GM19397 (cell line): ENCODE results near the gene GCN1.

ENCODE experiments used
- ATAC-seq: cut with Tn5 transposase; IDR thresholded peaks from one replicate; pipeline ENCODE4 v1.9.1; 2021; ENCODE audit warnings: mild to moderate bottlenecking, moderate library complexity; ENCODE audit not compliant: unreplicated experiment

GCN1 gene

DNA sequence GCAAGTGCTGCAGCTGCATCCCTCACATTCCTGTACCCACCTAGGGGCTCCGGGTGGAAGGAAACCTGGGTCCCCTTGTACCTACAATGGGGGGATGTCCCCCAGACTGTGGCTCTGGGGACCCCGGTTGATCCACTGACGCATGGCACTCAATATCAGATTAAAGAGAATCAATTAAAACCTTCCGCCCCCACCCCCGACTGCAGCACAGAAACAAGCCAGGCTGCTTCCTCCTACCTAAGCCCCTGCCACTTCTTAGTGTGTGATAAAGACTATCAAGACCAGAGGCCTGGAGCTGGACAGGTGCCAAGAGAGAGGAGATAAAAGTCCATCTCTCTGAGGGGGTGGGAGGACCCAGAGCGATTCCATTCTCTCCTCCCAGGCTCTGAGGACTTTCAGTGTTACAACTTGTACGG is 34.6 kb upstream of the GCN1 start:
- no peak for ATAC-seq

- no peak for ATAC-seq
These were observed 34.0 kb upstream of the GCN1 start for GRCh38 chr12:120228291-120229070.

- ATAC-seq, result no peak
These were observed 33.5 kb upstream of the GCN1 start for GRCh38 chr12:120228041-120228290.

DNA sequence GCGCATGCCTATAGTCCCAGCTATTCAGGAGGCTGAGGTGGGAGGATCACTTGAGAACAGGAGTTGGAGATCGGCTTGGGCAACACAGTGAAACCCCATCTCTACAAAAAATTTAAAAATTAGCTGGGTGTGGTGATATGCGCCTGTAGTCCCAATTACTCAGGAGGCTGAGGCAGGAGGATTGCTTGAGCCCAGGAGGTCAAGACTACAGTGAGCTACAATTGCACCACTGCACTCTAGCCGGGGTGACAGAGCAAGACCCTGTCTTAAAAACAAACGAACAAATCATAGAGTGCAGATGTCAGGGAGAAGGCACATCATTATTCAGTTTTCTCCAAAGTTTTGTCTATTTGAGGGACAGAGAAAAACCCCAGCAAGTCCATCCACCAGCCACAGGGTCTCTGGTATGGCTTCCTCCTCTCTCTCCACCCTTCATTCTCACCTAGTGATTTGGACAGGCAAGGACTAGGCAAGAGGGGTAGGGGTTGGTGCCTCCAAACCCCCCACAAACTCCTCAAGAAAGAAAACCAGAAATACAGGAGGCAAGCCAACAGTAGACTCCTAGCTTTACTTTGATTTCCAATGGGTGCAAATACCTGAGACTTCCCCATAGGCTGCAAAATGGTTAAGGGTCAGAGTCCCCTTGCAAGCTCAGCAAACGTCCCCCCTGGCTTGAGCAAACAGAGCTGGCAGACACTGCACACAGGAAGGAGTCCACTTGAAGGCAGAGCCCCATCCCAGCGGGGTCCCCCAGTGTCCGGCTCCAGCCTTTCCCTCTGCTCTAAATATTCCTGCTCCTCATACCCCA is 32.9 kb upstream of the GCN1 start:
- no peak for ATAC-seq

- ATAC-seq, result no peak
These were observed 31.5 kb upstream of the GCN1 start for GRCh38 chr12:120225852-120226640.

GRCh38 chr12:120225200-120225558 is 30.7 kb upstream of the GCN1 start:
- ATAC-seq, result no peak

DNA sequence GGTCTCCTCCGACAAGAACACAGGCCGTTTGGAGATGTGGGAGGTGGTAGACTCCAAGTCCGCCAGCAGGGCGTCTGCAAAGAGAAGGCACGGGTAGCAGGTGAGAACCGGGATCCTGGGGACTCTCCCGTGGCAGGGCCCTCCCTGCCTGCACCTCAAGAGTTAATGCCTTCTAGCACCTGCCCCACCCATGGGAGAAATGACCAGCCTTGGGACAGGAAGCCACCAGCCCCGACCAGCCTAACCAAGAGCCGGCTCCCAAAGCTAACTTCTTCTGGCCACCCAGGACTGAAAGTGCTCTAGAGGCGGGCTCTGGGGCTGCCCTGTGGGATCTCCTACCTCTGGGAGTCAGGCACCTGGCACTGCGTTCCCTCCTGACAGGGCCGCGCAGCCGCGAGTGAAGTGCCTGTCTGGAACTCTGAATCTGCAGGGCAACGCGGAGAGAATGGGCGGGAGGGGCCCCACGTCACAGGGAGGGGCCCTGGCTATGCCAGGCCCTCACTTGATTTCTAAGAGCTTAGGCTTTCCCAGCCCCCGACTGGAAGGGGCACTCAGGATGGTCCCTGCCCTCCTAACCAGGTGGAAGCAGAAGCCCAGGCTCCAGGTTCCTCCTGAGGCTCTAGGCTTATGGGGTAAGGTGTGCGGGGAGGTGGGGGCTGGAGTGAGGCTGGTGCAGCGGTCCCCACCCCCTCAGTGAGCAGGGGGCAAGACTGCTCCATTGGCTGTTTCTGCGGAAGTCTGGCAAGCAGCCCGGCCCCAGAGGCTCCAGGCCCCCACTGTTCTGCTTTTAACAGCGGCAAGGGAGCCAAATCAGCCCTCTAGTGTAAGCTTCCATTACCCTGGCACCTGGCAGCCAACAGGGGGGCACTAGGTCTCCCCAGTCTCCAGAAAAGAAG is 30.0 kb upstream of the GCN1 start:
- no peak for ATAC-seq

DNA sequence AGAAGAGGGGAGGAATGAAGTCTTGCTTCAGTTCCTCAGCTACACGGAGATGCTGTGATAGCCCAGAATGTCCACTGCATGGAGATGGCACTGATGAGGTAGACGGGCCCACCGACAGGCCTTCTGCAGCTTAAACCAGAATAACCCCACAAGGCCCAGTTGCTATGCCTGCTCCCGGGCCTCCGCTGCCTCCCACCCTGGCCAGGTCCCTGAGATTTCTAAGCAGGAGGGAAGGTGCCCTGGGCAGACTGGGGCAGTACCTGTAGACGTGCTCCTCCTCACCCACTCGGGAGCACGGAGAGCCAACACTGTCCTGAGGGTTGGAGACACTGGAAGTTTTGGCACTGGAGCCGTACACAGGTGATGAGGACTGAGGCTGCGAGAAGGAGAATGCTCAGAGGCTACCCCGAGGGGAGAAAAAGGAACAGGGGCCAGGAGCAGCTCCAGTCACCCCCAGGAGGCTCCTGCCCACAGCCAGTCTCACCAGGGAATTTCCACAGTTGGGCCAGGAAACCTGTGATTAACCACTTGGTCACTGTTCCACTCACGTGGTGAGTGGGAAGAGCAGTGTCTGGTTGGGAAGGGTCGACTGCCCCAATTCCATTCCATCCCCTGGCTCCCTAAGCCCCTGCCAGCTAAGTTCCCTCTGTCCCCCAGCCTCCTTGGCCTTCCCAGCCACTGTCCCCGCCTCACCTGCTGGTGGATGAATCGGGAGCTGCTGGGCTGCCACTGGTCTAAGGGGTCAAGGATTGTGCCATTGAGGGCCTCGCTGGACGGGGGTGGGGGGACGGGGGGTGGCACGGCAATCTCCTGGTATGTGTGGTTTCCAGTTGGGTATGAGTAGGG is 29.2 kb upstream of the GCN1 start:
- no peak for ATAC-seq

DNA sequence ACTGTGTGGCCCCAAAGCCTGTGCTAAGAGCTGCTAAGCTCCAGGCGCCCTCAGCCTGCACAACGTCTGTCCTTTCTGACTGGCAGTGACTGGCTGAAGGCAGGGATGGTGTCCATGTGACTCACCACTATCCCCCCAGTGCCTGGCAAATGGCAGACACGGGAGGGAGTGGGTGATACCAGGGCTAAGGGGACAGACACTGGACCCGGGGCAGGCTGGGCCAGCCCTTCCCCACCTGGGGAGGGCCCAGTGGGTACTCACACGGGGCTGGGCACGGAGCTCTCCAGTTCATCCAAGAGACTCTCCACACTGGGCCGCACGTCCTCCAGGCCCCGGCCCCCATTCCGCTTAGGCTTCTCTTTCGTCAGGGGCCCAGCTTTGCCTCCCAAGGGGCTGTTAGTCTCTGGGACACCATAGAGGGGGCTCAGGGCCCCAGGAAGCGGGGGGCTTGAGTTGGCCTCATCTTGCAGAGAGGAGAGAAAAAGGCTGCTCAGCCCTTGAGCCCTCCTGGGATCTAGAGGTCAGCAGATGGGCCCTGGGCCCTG is 27.8 kb upstream of the GCN1 start:
- ATAC-seq, result no peak

DNA sequence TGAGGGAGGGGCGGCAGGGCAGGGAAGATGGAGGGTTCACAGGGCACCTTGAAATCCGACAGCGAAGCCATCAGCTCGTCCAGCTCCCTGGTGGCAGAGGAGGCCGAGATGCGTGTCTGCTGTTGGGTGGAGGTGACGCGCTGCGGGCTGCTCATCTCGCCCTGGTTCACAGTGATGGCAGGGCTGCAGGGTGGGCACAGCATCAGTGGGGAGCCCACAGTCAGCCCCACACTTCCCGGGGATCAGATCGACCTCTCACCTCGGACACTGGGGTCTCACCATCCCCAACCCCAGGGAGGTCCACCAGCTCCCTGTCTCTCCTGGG is 27.0 kb upstream of the GCN1 start:
- ATAC-seq, result no peak

- no peak for ATAC-seq
These were observed 26.5 kb upstream of the GCN1 start for GRCh38 chr12:120220838-120221575.

DNA sequence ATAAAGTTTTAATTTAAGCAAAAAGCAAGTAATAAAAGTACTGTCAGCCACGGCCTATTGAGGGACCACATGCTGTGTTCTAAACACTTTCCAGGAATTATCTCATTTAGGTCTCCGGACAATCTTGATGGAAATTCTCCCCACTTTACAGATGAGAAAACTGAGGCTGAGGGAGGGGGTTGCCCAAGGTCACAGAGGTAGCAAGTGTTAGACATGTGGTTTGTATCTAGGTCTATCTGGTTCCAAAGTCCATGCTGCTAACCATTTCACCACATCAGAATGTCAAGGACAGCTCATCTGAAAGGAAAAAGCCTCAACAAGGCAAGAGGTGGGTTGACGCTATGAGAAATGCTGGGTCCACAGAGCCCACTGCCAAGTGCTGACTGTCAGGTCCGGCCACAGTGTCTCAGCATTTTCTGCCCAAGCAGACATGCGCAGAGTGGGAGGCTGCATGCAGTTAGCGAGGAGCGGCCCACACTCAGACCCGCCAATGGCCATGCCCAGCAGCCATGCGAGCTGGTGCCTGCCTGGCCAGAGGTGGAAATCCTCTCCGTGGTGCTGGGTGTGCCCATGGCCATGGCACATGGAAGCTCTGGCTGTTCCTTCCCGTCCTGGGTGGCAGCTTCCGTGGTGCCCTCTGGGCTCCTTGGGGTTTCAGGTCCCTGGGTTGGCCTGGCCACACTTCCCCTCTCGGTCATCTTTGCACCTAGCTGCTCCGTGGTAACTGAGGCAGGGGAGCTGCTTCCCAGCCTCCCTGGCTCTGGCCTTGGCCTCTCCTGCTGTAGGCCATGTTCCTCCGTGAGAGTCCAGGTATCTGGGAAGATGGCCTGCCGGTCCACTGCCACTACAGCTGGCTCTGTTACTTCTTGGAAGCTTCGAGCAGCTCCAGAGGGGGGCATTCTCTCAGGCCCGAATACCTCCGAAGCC is 24.4 kb upstream of the GCN1 start:
- no peak for ATAC-seq

- ATAC-seq, result no peak
These were observed 22.5 kb upstream of the GCN1 start for GRCh38 chr12:120216742-120217605.

- ATAC-seq, result no peak
These were observed 21.5 kb upstream of the GCN1 start for GRCh38 chr12:120215766-120216735.

DNA sequence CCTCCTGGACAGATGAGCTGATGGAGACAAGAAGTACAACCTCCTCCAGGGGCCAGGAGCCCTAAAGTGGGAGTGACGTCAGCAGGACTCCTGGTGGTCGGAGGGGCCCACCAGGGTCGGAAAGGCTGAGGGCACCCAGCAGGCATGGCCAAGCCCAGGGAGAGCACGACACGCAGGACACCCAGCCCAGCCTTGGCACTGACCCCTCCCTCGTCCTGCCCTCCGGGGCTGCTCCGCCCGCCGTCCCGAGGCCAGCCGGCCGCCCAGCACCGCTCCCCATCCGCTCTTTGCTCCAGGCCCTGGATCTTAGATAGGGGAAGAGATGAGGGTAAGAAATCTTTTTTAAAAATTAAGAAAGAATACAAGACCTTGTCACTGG is 20.8 kb upstream of the GCN1 start:
- no peak for ATAC-seq
